Spleen (tissue), 11 donors: ENCODE data around the gene PLA2G4A. TPM values are rescaled to one million over a fixed set of nuclear protein-coding genes. Genes with fewer than 3 reads are reported as not detected.

Source experiments
- DNase-seq: peaks from one replicate; pipeline ENCODE4 v3.0.0-alpha.2; 2020
- H3K27ac ChIP-seq, 8 donors: fragments of 200-600 bp; sonication (generic) in 7 of 8; 1 replicate in 4 of 8; 2 replicates in 4 of 8; pipeline versions ENCODE4 v1.5.0 to v1.8.0; 2016 to 2021; ENCODE audit warnings: inconsistent platforms in 4 of 8, mild to moderate bottlenecking in 4 of 8, moderate library complexity in 1 of 8
- H3K27me3 ChIP-seq, 7 donors: fragments of 200-600 bp; sonication (generic) in 6 of 7; replicated peaks in 1 of 7; 1 replicate in 4 of 7; 2 replicates in 3 of 7; pipeline versions ENCODE4 v1.5.0 to v1.8.0; 2016 to 2021; ENCODE audit warnings: inconsistent platforms in 3 of 7, mild to moderate bottlenecking in 1 of 7
- H3K36me3 ChIP-seq, 6 donors: fragments of 200-600 bp; sonication (generic) in 5 of 6; 1 replicate in 4 of 6; 2 replicates in 2 of 6; pipeline versions ENCODE4 v1.5.0 to v1.8.0; 2016 to 2021; ENCODE audit warnings: inconsistent platforms in 2 of 6
- H3K4me1 ChIP-seq, 6 donors: fragments of 200-600 bp; sonication (generic) in 5 of 6; 1 replicate in 3 of 6; 2 replicates in 3 of 6; pipeline versions ENCODE4 v1.5.0 to v1.8.0; 2016 to 2021; ENCODE audit warnings: inconsistent platforms in 3 of 6
- H3K4me3 ChIP-seq, 8 donors: fragments of 200-600 bp; sonication (generic) in 7 of 8; 1 replicate in 4 of 8; 2 replicates in 4 of 8; pipeline versions ENCODE4 v1.5.0 to v1.8.0; 2016 to 2021; ENCODE audit warnings: inconsistent platforms in 4 of 8, mild to moderate bottlenecking in 4 of 8, moderate library complexity in 2 of 8
- H3K9me3 ChIP-seq, 8 donors: fragments of 200-600 bp; sonication (generic) in 7 of 8; 1 replicate in 4 of 8; 2 replicates in 4 of 8; pipeline versions ENCODE4 v1.5.0 to v1.8.0; 2016 to 2021; ENCODE audit warnings: inconsistent platforms in 4 of 8
- POLR2A ChIP-seq, 3 donors: fragments of 450-650 bp; IDR thresholded peaks; one replicate each; pipeline ENCODE4 v1.5.1; 2017; ENCODE audit warnings: antibody characterized with exemption in 3 of 3, mild to moderate bottlenecking in 1 of 3
- POLR2AphosphoS5 ChIP-seq, 3 donors: sonication (generic); formaldehyde crosslinking; IDR thresholded peaks; one replicate each; pipeline ENCODE4 v1.5.1; 2017; ENCODE audit warnings: antibody characterized with exemption in 3 of 3
- WGBS, 5 donors: extraction: QIAGEN DNeasy Blood & Tissue Kit in 3 of 5; methylation state at CpG; one replicate each; pipeline versions ENCODE4 v1.1.5 to v1.1.7; 2013 to 2018; 5-methylcytosine and 5-hydroxymethylcytosine counted together
- intact Hi-C: fragments of 100-400 bp; cut with DNase I; formaldehyde crosslinking; loops from one replicate; pipeline ENCODE4 v1.15.0; 2023; ENCODE audit warnings: low total_unique reads
- polyA plus RNA-seq, 3 donors: library from polyadenylated mRNA; stranded (reverse); fragments of 200-250 nt; gene quantifications; one replicate each; pipeline ENCODE4 v1.2.1, GENCODE V29; 2013
- total RNA-seq, 7 donors: library from RNA; depleted of rRNA in 3 of 7; stranded (reverse); fragments of >200 nt in 3 of 7; fragmentation: NEBNext Ultra II Directional in 4 of 7; extraction: Animal tissue kit (Norgen Biotek cat#: 25700) in 4 of 7; gene quantifications; one replicate each; pipeline versions ENCODE4 v1.1.0 to v1.2.1, GENCODE V29; 2016 to 2021
- TF ChIP-seq, protein P1 (sequence below), 11 experiments: fragments of 200-600 bp in 7 of 11; fragments of 450-650 bp in 4 of 11; sonication (generic) in 4 of 11; IDR thresholded peaks in 8 of 11; conservative IDR thresholded peaks in 3 of 11; 1 replicate in 7 of 11; 2 replicates in 4 of 11; pipeline versions ENCODE4 v1.4.0 to v1.8.0; 2016 to 2021; ENCODE audit warnings: antibody characterized with exemption in 11 of 11, inconsistent platforms in 4 of 11, mild to moderate bottlenecking in 1 of 11
- donor health status: healthy with polysubstance abuse.
- donor health status: DM: no; HTN: no; CAD: no; lungs with moderate emphysema.
- donor health status: DM: no; HTN: no; CAD: no.
- donor health status: Bipolar disorder and iron deficiency.
- donor health status: healthy.
- donor health status: DM: no; HTN: no; CAD: no.
- donor health status: DM: yes; HTN: yes; CAD: no.

Gene PLA2G4A
- total and polyA plus RNA-seq, 10 donors, result 1.2 to 11.6 (median 7.2) TPM

DNA sequence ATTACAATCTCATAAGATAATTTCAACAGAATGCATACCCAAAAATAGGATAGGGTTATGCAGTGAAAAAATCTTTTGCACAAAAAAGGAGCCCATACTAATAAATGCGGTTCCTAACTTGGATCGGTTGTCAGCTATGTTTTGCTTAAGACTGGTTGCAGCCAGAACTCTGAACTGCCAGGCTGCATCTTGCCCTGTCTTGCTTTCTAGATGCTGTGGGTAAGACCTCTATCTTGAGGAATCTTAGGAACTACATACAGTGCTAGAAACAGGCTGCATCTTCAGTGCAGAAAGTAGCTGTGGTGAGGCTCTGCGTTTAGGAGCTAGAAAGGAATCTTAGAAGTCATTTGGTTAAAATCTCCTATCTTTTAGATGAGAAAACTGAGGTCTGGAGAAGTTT lies 45.6 kb upstream of the PLA2G4A start:
- no peaks in the 10 kb centered on the region for H3K4me1 ChIP-seq
- intact Hi-C loops, result no loop called here
- no peak for DNase-seq
- TF ChIP-seq POLR2AphosphoS5 (IDR thresholded peaks at IDR 0.05), result no peak
- TF ChIP-seq, protein P1, sequence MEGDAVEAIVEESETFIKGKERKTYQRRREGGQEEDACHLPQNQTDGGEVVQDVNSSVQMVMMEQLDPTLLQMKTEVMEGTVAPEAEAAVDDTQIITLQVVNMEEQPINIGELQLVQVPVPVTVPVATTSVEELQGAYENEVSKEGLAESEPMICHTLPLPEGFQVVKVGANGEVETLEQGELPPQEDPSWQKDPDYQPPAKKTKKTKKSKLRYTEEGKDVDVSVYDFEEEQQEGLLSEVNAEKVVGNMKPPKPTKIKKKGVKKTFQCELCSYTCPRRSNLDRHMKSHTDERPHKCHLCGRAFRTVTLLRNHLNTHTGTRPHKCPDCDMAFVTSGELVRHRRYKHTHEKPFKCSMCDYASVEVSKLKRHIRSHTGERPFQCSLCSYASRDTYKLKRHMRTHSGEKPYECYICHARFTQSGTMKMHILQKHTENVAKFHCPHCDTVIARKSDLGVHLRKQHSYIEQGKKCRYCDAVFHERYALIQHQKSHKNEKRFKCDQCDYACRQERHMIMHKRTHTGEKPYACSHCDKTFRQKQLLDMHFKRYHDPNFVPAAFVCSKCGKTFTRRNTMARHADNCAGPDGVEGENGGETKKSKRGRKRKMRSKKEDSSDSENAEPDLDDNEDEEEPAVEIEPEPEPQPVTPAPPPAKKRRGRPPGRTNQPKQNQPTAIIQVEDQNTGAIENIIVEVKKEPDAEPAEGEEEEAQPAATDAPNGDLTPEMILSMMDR (IDR thresholded peaks at IDR 0.05 in 8 of 11, conservative IDR thresholded peaks at IDR 0.05 in 3 of 11), result no peak
- no peak for TF ChIP-seq POLR2A (IDR thresholded peaks at IDR 0.05)
- no peaks in the 10 kb centered on the region for H3K27me3 ChIP-seq
- H3K36me3 ChIP-seq, result no peaks in the 10 kb centered on the region
- H3K27ac ChIP-seq, result no peak overlapping the region
- WGBS, 5 donors, result 85 to 96% (median 87%) methylated on average over 3 of the region's 3 CpGs
- H3K4me3 ChIP-seq, result no peak overlapping the region
- no peaks in the 10 kb centered on the region for H3K9me3 ChIP-seq

DNA sequence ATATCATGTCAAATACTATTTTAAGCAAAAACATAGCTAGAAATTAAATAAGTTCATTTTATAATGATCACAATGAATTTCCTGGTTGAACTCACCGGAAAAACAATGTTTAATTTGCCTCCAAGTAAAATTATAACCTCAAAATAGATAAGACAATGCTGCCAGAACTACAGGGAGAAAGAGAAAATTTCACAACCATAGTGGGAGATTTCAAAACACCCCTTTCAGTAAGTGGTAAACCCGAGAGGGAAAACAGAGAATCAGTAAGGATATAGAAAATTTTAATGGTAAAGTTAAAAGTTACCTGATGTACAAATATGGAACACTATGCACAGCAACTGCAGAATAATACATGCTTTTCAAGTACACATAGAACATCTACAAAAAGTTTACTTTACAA lies 43.2 kb upstream of the PLA2G4A start:
- intact Hi-C loops, result no loop called here
- Histone ChIP-seq H3K9me3 (no peaks in the 10 kb centered on the region), H3K36me3 (no peaks in the 10 kb centered on the region), H3K27me3 (no peaks in the 10 kb centered on the region), H3K27ac (no peak overlapping the region), H3K4me1 (no peaks in the 10 kb centered on the region), H3K4me3 (no peak overlapping the region)
- no peak for DNase-seq
- TF ChIP-seq, protein P1 (IDR thresholded peaks at IDR 0.05 in 8 of 11, conservative IDR thresholded peaks at IDR 0.05 in 3 of 11), result no peak
- TF ChIP-seq POLR2A (IDR thresholded peaks at IDR 0.05) (no peak), POLR2AphosphoS5 (IDR thresholded peaks at IDR 0.05) (no peak)
- WGBS, 5 donors, result 40 to 84% (median 51%) methylated on average over 2 of the region's 2 CpGs

- no peaks in the 10 kb centered on the region for H3K27me3 ChIP-seq
- H3K9me3 ChIP-seq, result no peaks in the 10 kb centered on the region
- TF ChIP-seq POLR2A (IDR thresholded peaks at IDR 0.05), result no peak
- H3K36me3 ChIP-seq, result no peaks in the 10 kb centered on the region
- H3K4me1 ChIP-seq, result no peaks in the 10 kb centered on the region
- intact Hi-C loops, result no loop called here
- H3K4me3 ChIP-seq, result no peak overlapping the region
- WGBS, 5 donors, result 73 to 93% (median 82%) methylated on average over 1 of the region's 1 CpG
- no peak overlapping the region for H3K27ac ChIP-seq
- no peak for DNase-seq
Observed at GRCh38 chr1:186790101-186790500, 38.6 kb upstream of the PLA2G4A start.

GRCh38 chr1:186792870-186793581 lies 35.7 kb upstream of the PLA2G4A start:
- Histone ChIP-seq H3K4me1 (no peaks in the 10 kb centered on the region), H3K27me3 (no peaks in the 10 kb centered on the region), H3K27ac (no peak overlapping the region), H3K9me3 (no peaks in the 10 kb centered on the region), H3K4me3 (no peak overlapping the region), H3K36me3 (no peaks in the 10 kb centered on the region)
- 82 to 86% (median 83%) methylated on average over 7 of the region's 7 CpGs for WGBS, 5 donors
- intact Hi-C loops, result no loop called here
- TF ChIP-seq, protein P1 (IDR thresholded peaks at IDR 0.05 in 8 of 11, conservative IDR thresholded peaks at IDR 0.05 in 3 of 11), result peak in 1 of 11 experiments; percentile 3
- TF ChIP-seq POLR2AphosphoS5 (IDR thresholded peaks at IDR 0.05), result no peak
- no peak for DNase-seq
